GM23338 (cell line): ENCODE results near the gene KRTAP10-9.

Source experiments
- CTCF ChIP-seq, 2 experiments: fragments of 200-600 bp in 1 of 2; sonication (generic) in 1 of 2; conservative IDR thresholded peaks; 2 replicates each; pipeline versions ENCODE4 v1.5.1 to v1.6.1; 2016 to 2017; ENCODE audit warnings: antibody characterized with exemption in 2 of 2, low read depth in 2 of 2, mild to moderate bottlenecking in 2 of 2, moderate library complexity in 1 of 2
- ETS1 ChIP-seq: IDR thresholded peaks from 2 replicates; pipeline ENCODE4 v1.6.1; 2016; ENCODE audit warnings: antibody characterized with exemption
- EZH2 ChIP-seq: fragments of 200-600 bp; sonication (generic); IDR thresholded peaks from one replicate; pipeline ENCODE4 v1.8.0; 2017; ENCODE audit warnings: antibody characterized with exemption, mild to moderate bottlenecking, low read depth; ENCODE audit not compliant: unreplicated experiment
- EZH2phosphoT487 ChIP-seq: fragments of 200-600 bp; sonication (generic); IDR thresholded peaks from one replicate; pipeline ENCODE4 v1.8.1; 2018; ENCODE audit warnings: antibody characterized with exemption; ENCODE audit not compliant: unreplicated experiment
- JUNB ChIP-seq: IDR thresholded peaks from one replicate; pipeline ENCODE4 v1.6.1; 2016; ENCODE audit warnings: antibody characterized with exemption; ENCODE audit not compliant: unreplicated experiment
- POLR2AphosphoS5 ChIP-seq: IDR thresholded peaks from 2 replicates; pipeline ENCODE4 v1.6.1; 2016; ENCODE audit warnings: antibody characterized with exemption, low read depth
- REST ChIP-seq: IDR thresholded peaks from one replicate; pipeline ENCODE4 v1.6.1; 2018; ENCODE audit warnings: antibody characterized with exemption; ENCODE audit not compliant: unreplicated experiment
- STAT1 ChIP-seq: IDR thresholded peaks from one replicate; pipeline ENCODE4 v1.6.1; 2016; ENCODE audit warnings: antibody characterized with exemption; ENCODE audit not compliant: unreplicated experiment
- ZNF331 ChIP-seq: fragments of 250-450 bp; sonication (Bioruptor Pico); IDR thresholded peaks from 2 replicates; pipeline ENCODE4 v1.5.0; 2020; ENCODE audit warnings: low read depth, mild to moderate bottlenecking, moderate library complexity

- TF ChIP-seq CTCF (conservative IDR thresholded peaks at IDR 0.05; ENCODE audit: low read depth in 2 of 2) (no peak), POLR2AphosphoS5 (no peak), EZH2phosphoT487 (no peak), EZH2 (no peak), REST (no peak), STAT1 (no peak), JUNB (no peak), ETS1 (no peak), ZNF331 (CRISPR knock-in tag) (no peak)
Observed at GRCh38 chr21:44650265-44650972, 23.5 kb downstream of the KRTAP10-9 start.
